ENCODE results near the gene SDHAF4.

GRCh38 chr6:70524721-70525286, 41.9 kb upstream of the SDHAF4 start:
- no peak for TF ChIP-seq CTCF (conservative IDR thresholded peaks at IDR 0.05; ENCODE audit: low read depth, low read length)
- no peak for TF ChIP-seq EZH2 (IDR thresholded peaks at IDR 0.05; ENCODE audit: borderline replicate concordance, low read depth, low read length, poor library complexity, severe bottlenecking)
